GM21367 (cell line): ENCODE results near the gene NDUFB11.

Experiments
- ATAC-seq: cut with Tn5 transposase; IDR thresholded peaks from one replicate; pipeline ENCODE4 v1.9.1; 2021; ENCODE audit not compliant: unreplicated experiment

NDUFB11 gene

GRCh38 chrX:47144626-47145394 is at the start of gene NDUFB11, which contains the start of gene RBM10:
Gene NDUFB11 (minus strand): TSS chrX:47144702. CDS start chrX:47144679, 23 bp downstream.
Gene RBM10 (plus strand): TSS chrX:47145221. CDS start chrX:47147482, 2,261 bp downstream.
- ATAC-seq, result peak; percentile 80

GRCh38 chrX:47193475-47194193 is 49.1 kb upstream of the NDUFB11 start, which contains the start of gene UBA1:
Gene UBA1 (plus strand): TSS chrX:47193829. CDS start chrX:47198803, 4,974 bp downstream.
- peak; percentile 44 for ATAC-seq

GRCh38 chrX:47191806-47192401 is 47.4 kb upstream of the NDUFB11 start:
- no peak for ATAC-seq

- no peak for ATAC-seq
These were observed 46.8 kb upstream of the NDUFB11 start for GRCh38 chrX:47191331-47191730.

GRCh38 chrX:47190445-47191269 is 46.2 kb upstream of the NDUFB11 start:
- ATAC-seq, result peak; percentile 46

- ATAC-seq, result no peak
These were observed 45.4 kb upstream of the NDUFB11 start for GRCh38 chrX:47189906-47190305.

- no peak for ATAC-seq
These were observed 42.7 kb upstream of the NDUFB11 start for GRCh38 chrX:47187106-47187677.

GRCh38 chrX:47186096-47186740 is 41.7 kb upstream of the NDUFB11 start:
- no peak for ATAC-seq

- no peak for ATAC-seq
These were observed 40.7 kb upstream of the NDUFB11 start for GRCh38 chrX:47185241-47185640.

GRCh38 chrX:47184486-47184885 is 40.0 kb upstream of the NDUFB11 start:
- ATAC-seq, result no peak

- ATAC-seq, result no peak
These were observed 37.7 kb upstream of the NDUFB11 start for GRCh38 chrX:47182106-47182700.

GRCh38 chrX:47181301-47181700 is 36.8 kb upstream of the NDUFB11 start:
- no peak for ATAC-seq

GRCh38 chrX:47180346-47180745 is 35.8 kb upstream of the NDUFB11 start:
- ATAC-seq, result no peak

- no peak for ATAC-seq
These were observed 35.4 kb upstream of the NDUFB11 start for GRCh38 chrX:47179928-47180255.

- no peak for ATAC-seq
These were observed 34.9 kb upstream of the NDUFB11 start for GRCh38 chrX:47179221-47179927.

- no peak for ATAC-seq
These were observed 33.8 kb upstream of the NDUFB11 start for GRCh38 chrX:47178337-47178736.

- ATAC-seq, result no peak
These were observed 32.6 kb upstream of the NDUFB11 start for GRCh38 chrX:47177079-47177478.

GRCh38 chrX:47176101-47176740 is 31.7 kb upstream of the NDUFB11 start:
- no peak for ATAC-seq

- ATAC-seq, result no peak
These were observed 31.1 kb upstream of the NDUFB11 start for GRCh38 chrX:47175588-47175980.
